ENCODE results near the gene DRAXIN. TPM values are rescaled to one million over a fixed set of nuclear protein-coding genes. Genes with fewer than 3 reads are reported as not detected.

Gene DRAXIN
- polyA plus RNA-seq, 1 experiment, result 0.04 TPM

GRCh38 chr1:11733306-11733705 is 41.8 kb downstream of the DRAXIN start:
- no peak for DNase-seq (ENCODE audit: low read depth, low spot score)
- Histone ChIP-seq H3K4me3 (ENCODE audit: low read depth, low read length) (no peak overlapping the region), H3K27me3 (ENCODE audit: control insufficient read depth, insufficient read depth, low read length) (no peaks in the 10 kb centered on the region), H3K9me3 (ENCODE audit: control insufficient read depth, insufficient read depth, low read length) (no peaks in the 10 kb centered on the region; the same call in 1 of the 2 replicates), H3K27ac (ENCODE audit: low read depth, low read length) (no peak overlapping the region)
- TF ChIP-seq, protein P1, sequence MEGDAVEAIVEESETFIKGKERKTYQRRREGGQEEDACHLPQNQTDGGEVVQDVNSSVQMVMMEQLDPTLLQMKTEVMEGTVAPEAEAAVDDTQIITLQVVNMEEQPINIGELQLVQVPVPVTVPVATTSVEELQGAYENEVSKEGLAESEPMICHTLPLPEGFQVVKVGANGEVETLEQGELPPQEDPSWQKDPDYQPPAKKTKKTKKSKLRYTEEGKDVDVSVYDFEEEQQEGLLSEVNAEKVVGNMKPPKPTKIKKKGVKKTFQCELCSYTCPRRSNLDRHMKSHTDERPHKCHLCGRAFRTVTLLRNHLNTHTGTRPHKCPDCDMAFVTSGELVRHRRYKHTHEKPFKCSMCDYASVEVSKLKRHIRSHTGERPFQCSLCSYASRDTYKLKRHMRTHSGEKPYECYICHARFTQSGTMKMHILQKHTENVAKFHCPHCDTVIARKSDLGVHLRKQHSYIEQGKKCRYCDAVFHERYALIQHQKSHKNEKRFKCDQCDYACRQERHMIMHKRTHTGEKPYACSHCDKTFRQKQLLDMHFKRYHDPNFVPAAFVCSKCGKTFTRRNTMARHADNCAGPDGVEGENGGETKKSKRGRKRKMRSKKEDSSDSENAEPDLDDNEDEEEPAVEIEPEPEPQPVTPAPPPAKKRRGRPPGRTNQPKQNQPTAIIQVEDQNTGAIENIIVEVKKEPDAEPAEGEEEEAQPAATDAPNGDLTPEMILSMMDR (IDR thresholded peaks at IDR 0.05; ENCODE audit: low read depth, low read length), result no peak
- ChIA-PET POLR2A (no interaction called here), CTCF (no interaction called here)

- POLR2A ChIA-PET, result interaction anchor here (0.8 to 1.7 kb wide), 3 partner anchors 16 to 174 kb away, joined by 3 to 6 read pairs (median 6); no protein-coding TSS in a partner anchor
- CTCF ChIA-PET, result interaction anchor here (0.6 to 3.7 kb wide), 3 partner anchors 16 to 92 kb away, joined by 5 to 15 read pairs (median 11); no protein-coding TSS in a partner anchor
- no peaks in the 10 kb centered on the region; the same call in 1 of the 2 replicates for H3K9me3 ChIP-seq (ENCODE audit: control insufficient read depth, insufficient read depth, low read length)
- DNase-seq (ENCODE audit: low read depth, low spot score), result no peak
- H3K27ac ChIP-seq (ENCODE audit: low read depth, low read length), result peak overlapping the region; percentile 11
- no peaks in the 10 kb centered on the region for H3K27me3 ChIP-seq (ENCODE audit: control insufficient read depth, insufficient read depth, low read length)
- H3K4me3 ChIP-seq (ENCODE audit: low read depth, low read length), result peak overlapping the region; percentile 100
- TF ChIP-seq, protein P1 (IDR thresholded peaks at IDR 0.05; ENCODE audit: low read depth, low read length), result no peak
These were observed 44.0 kb downstream of the DRAXIN start for GRCh38 chr1:11735531-11735853.

DNA sequence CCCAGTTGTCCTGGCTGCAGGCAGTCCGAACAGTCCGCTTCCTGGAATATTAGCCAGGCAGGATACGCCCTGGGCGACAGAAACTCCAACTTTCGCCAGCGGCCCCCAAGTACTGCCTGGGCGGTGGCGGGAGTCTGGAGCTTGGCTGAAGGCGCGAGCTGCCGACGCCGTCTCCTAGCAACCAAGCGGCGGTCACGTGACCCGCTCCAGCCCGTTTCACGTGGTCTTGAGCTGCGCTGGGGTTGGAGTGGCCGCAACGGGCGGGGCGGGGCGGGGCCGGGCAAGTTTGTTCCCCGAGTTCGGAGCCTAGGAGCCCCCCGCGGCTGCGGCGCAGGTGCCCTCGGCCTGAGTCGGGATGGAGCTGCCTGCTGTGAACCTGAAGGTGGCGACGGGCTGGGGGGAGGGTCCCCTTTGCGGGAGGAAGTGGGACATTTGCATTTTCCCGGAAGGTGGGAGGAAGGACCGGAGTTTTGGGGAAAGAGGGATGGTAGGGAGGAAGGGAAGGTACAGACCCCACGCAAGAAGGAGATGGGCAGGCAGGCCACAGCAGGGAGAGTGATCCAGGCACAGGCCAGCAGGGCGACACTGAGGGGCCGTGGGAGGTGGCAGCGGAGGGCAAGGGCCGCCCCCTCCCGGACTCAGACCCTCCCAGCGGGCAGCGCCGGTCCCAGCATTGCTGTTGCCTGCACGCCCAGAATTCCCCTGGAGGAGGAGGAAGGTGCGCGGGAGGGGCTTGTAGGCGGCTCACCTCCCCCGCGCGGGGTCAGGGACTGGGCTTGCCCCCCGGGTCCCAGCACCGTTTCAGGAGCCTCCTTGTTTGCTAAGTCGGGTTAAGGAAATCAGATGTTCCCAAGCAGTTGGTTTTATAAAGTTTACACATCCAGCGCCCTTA is 44.6 kb downstream of the DRAXIN start, which contains the start of gene AGTRAP:
AGTRAP (plus strand) TSS at position 283 of the 892 bp plus-strand sequence; CDS start at position 356, 73 bp downstream.
- peak within 1 kb of the TSS; percentile 100 for H3K4me3 ChIP-seq (ENCODE audit: low read depth, low read length)
- ChIA-PET CTCF (interaction anchor here (0.7 to 3.7 kb wide), 5 partner anchors 13 to 86 kb away, joined by 3 to 15 read pairs (median 4); no protein-coding TSS in a partner anchor), POLR2A (interaction anchor here (0.6 to 2.0 kb wide), 7 partner anchors 17 to 774 kb away, joined by 3 to 9 read pairs (median 6); partner anchors contain the start of gene MAD2L2)
- H3K9me3 ChIP-seq (ENCODE audit: control insufficient read depth, insufficient read depth, low read length), result no peaks in the 10 kb centered on the region; the same call in 1 of the 2 replicates
- no peaks in the 10 kb centered on the region for H3K27me3 ChIP-seq (ENCODE audit: control insufficient read depth, insufficient read depth, low read length)
- peak; percentile 67 for DNase-seq (ENCODE audit: low read depth, low spot score)
- peak within 1 kb of the TSS; percentile 93 for H3K27ac ChIP-seq (ENCODE audit: low read depth, low read length)
- TF ChIP-seq, protein P1 (IDR thresholded peaks at IDR 0.05; ENCODE audit: low read depth, low read length), result 0 out of 2 replicates have a peak, but pooled peaks have one; percentile 5

DNA sequence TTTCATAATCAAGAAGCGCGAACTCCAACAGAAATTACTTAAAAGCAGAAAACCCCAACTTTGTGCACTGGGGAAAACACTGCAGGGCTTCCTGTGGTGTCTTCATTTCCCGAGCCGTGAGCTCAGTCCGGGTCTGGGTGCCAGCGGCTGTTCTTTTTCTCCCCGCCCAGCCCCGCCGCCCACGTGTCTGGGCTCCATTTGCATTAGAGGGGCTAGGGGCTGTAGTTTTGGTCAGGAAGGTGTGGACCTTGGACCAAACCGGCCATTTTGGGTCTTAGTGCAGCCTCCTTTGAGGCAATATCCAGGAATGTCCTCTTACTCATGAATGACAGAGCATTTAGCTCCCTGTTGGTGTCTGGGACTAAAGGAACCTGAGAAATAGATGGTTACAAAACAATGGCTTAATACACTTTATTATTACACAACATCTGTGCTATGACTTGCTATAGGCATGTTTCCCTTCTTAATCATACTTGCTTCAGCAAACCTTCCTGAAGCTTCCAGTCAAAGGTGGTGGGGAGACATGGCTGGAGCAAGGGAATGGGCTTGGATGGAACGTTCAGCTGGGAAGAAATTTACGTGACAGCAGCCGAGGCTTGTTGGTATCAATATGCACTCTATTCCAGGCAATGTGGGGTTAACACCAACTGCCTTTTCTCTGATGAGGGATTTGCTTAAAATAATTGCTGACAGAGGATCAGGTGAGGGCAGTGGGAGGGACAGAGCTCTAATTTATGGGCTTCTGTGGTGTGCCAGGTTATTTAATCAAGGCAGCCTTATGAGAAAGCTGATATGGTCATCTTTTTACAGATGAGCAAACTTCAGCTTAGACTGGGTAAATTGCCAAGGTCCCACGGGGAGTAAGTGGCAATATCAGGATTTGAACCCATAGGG is 45.5 kb downstream of the DRAXIN start:
- Histone ChIP-seq H3K4me3 (ENCODE audit: low read depth, low read length) (peak overlapping the region; percentile 100), H3K9me3 (ENCODE audit: control insufficient read depth, insufficient read depth, low read length) (no peaks in the 10 kb centered on the region; the same call in 1 of the 2 replicates), H3K27ac (ENCODE audit: low read depth, low read length) (peak overlapping the region; percentile 93), H3K27me3 (ENCODE audit: control insufficient read depth, insufficient read depth, low read length) (no peaks in the 10 kb centered on the region)
- no peak for DNase-seq (ENCODE audit: low read depth, low spot score)
- POLR2A ChIA-PET, result interaction anchor here (0.6 to 2.0 kb wide), 5 partner anchors 56 to 773 kb away, joined by 3 to 9 read pairs (median 6); partner anchors contain the start of gene MAD2L2
- CTCF ChIA-PET, result interaction anchor here (1.2 to 3.7 kb wide), 4 partner anchors 12 to 87 kb away, joined by 4 to 15 read pairs (median 8); no protein-coding TSS in a partner anchor
- TF ChIP-seq, protein P1 (IDR thresholded peaks at IDR 0.05; ENCODE audit: low read depth, low read length), result no peak
